Osteoblast (primary cell): ENCODE results near the gene LPIN1. TPM values are rescaled to one million over a fixed set of nuclear protein-coding genes. Genes with fewer than 3 reads are reported as not detected.

ENCODE experiments used
- DNase-seq: peaks from one replicate; pipeline ENCODE4 v3.0.0; 2011; ENCODE audit warnings: low spot score, mixed read lengths; ENCODE audit not compliant: insufficient read length; ENCODE audit errors: missing footprints
- H2AFZ ChIP-seq: 2 replicates; pipeline ENCODE4 v1.6.0; 2011; ENCODE audit warnings: mild to moderate bottlenecking, low read length
- H3K27ac ChIP-seq: 2 replicates; pipeline ENCODE4 v1.5.1; 2011; ENCODE audit warnings: mild to moderate bottlenecking, low read depth, low read length, moderate library complexity
- H3K27me3 ChIP-seq: 2 replicates; pipeline ENCODE4 v1.6.0; 2012; ENCODE audit warnings: mild to moderate bottlenecking, control low read depth, inconsistent platforms, low read length, moderate library complexity; ENCODE audit not compliant: insufficient read depth
- H3K36me3 ChIP-seq: 2 replicates; pipeline ENCODE4 v1.5.1; 2011; ENCODE audit warnings: mild to moderate bottlenecking, low read length, control low read depth, moderate library complexity; ENCODE audit not compliant: insufficient read depth
- H3K4me1 ChIP-seq: 2 replicates; pipeline ENCODE4 v1.5.1; 2011; ENCODE audit warnings: mild to moderate bottlenecking, low read length, control low read depth, moderate library complexity; ENCODE audit not compliant: insufficient read depth
- H3K4me2 ChIP-seq: 2 replicates; pipeline ENCODE4 v1.6.0; 2011; ENCODE audit warnings: mild to moderate bottlenecking, low read length; ENCODE audit not compliant: insufficient read depth
- H3K4me3 ChIP-seq: fragments of 200-600 bp; sonication (generic); 3 replicates; pipeline ENCODE4 v1.5.1; 2012; ENCODE audit warnings: mild to moderate bottlenecking, low read length, inconsistent platforms; ENCODE audit not compliant: insufficient read depth
- H3K79me2 ChIP-seq: 2 replicates; pipeline ENCODE4 v1.6.0; 2012; ENCODE audit warnings: mild to moderate bottlenecking, low read length, control low read depth, inconsistent platforms; ENCODE audit not compliant: insufficient read depth
- H3K9me3 ChIP-seq: 2 replicates; pipeline ENCODE4 v1.5.1; 2011; ENCODE audit warnings: low read depth, low read length, control low read depth
- H4K20me1 ChIP-seq: 2 replicates; pipeline ENCODE4 v1.6.0; 2012; ENCODE audit warnings: mild to moderate bottlenecking, low read length, control low read depth; ENCODE audit not compliant: insufficient read depth
- CTCF ChIP-seq: IDR thresholded peaks from 2 replicates; pipeline ENCODE4 v1.5.1; 2011; ENCODE audit warnings: mild to moderate bottlenecking, low read depth, low read length, moderate library complexity; ENCODE audit errors: extremely low read depth
- total RNA-seq: library from RNA; depleted of rRNA; stranded (reverse); fragments of >200 nt; gene quantifications from 2 replicates; pipeline ENCODE4 v1.2.3, GENCODE V29; 2012

LPIN1 gene
- total RNA-seq, 1 donor, result 117 TPM

- no peak overlapping the region for H2AFZ ChIP-seq
- no peak for DNase-seq
- H3K9me3 ChIP-seq, result no peaks in the 10 kb centered on the region
- H3K27me3 ChIP-seq, result no peaks in the 10 kb centered on the region
- H3K36me3 ChIP-seq, result peaks cover 21% of the 10 kb centered on the region
- H3K79me2 ChIP-seq, result peaks cover 47% of the 10 kb centered on the region
- H3K4me2 ChIP-seq, result no peak overlapping the region
- peaks cover 27% of the 10 kb centered on the region for H4K20me1 ChIP-seq
- no peak overlapping the region for H3K27ac ChIP-seq
- H3K4me1 ChIP-seq, result no peaks in the 10 kb centered on the region
- H3K4me3 ChIP-seq, result no peak overlapping the region
- TF ChIP-seq CTCF, result no peak
Observed at GRCh38 chr2:11762799-11763461, 16.5 kb downstream of the LPIN1 start.

- no peak overlapping the region for H3K4me3 ChIP-seq
- peaks cover 39% of the 10 kb centered on the region for H3K79me2 ChIP-seq
Observed at GRCh38 chr2:11764359-11764758, 17.9 kb downstream of the LPIN1 start.

GRCh38 chr2:11764920-11765319 lies 18.5 kb downstream of the LPIN1 start:
- no peak for DNase-seq
- no peak overlapping the region for H3K4me2 ChIP-seq
- H3K79me2 ChIP-seq, result peaks cover 39% of the 10 kb centered on the region
- H3K27me3 ChIP-seq, result no peaks in the 10 kb centered on the region
- no peaks in the 10 kb centered on the region for H3K4me1 ChIP-seq
- H3K4me3 ChIP-seq, result no peak overlapping the region
- peaks cover 22% of the 10 kb centered on the region for H4K20me1 ChIP-seq
- peaks cover 27% of the 10 kb centered on the region for H3K36me3 ChIP-seq
- H3K9me3 ChIP-seq, result no peaks in the 10 kb centered on the region
- H2AFZ ChIP-seq, result no peak overlapping the region
- no peak overlapping the region for H3K27ac ChIP-seq
- no peak for TF ChIP-seq CTCF

More at GRCh38 chr2:11764359-11764758, 17.9 kb downstream of the LPIN1 start:
- H3K4me2 ChIP-seq, result no peak overlapping the region
- H4K20me1 ChIP-seq, result peaks cover 22% of the 10 kb centered on the region
- no peak overlapping the region for H3K27ac ChIP-seq
- H2AFZ ChIP-seq, result no peak overlapping the region
- no peaks in the 10 kb centered on the region for H3K4me1 ChIP-seq
- no peaks in the 10 kb centered on the region for H3K9me3 ChIP-seq
- H3K27me3 ChIP-seq, result no peaks in the 10 kb centered on the region
- TF ChIP-seq CTCF, result no peak
- peaks cover 27% of the 10 kb centered on the region for H3K36me3 ChIP-seq
- no peak for DNase-seq

- Histone ChIP-seq H3K27ac (no peak overlapping the region), H3K4me2 (no peak overlapping the region), H3K9me3 (no peaks in the 10 kb centered on the region), H3K4me1 (no peaks in the 10 kb centered on the region), H2AFZ (no peak overlapping the region), H3K79me2 (peaks cover 38% of the 10 kb centered on the region), H3K4me3 (no peak overlapping the region), H3K27me3 (no peaks in the 10 kb centered on the region), H3K36me3 (peaks cover 27% of the 10 kb centered on the region), H4K20me1 (peaks cover 22% of the 10 kb centered on the region)
- no peak for DNase-seq
- TF ChIP-seq CTCF, result no peak
Observed at GRCh38 chr2:11765501-11765900, 19.1 kb downstream of the LPIN1 start.
